Skin epidermis (tissue), 12 donors: ENCODE results near the gene GLCE.
"Not testable (repeated sequence)": the region's sequence is repeated elsewhere in the genome, so short reads cannot be mapped to it uniquely, and the experiment has no call there.

Experiments used
- H3K27ac ChIP-seq, 21 experiments: fragments of 200-600 bp; sonication (generic) in 11 of 21; one replicate each; pipeline ENCODE4 v1.5.0; 2020; ENCODE audit warnings: mild to moderate bottlenecking in 3 of 21, inconsistent platforms in 2 of 21, moderate library complexity in 2 of 21
- H3K4me3 ChIP-seq, 7 experiments: fragments of 200-600 bp; sonication (generic) in 2 of 7; one replicate each; pipeline ENCODE4 v1.5.0; 2020; ENCODE audit warnings: inconsistent platforms in 2 of 7, mild to moderate bottlenecking in 2 of 7, moderate library complexity in 1 of 7

The GLCE gene

DNA sequence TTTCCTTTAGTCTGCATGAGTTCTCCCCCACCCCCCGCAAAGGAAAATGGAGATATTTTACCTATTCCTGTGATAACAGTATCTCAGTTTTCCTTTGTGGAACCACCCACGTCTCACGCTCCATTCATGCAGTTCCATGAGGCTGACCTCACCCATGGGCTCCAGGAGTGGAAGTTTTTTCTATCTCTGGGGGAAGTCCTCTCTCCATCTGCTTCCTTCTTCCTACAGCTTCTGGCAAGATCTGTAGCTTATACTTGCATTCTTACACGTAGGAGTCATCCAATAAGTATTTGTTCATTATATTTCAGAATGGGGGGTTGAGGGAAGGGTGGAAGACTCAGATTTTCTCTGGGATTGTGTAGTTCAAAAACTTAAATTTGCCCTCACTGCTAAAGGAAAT, 5.8 kb upstream of the GLCE start:
- no peak overlapping the region for H3K4me3 ChIP-seq
- no peak overlapping the region for H3K27ac ChIP-seq

DNA sequence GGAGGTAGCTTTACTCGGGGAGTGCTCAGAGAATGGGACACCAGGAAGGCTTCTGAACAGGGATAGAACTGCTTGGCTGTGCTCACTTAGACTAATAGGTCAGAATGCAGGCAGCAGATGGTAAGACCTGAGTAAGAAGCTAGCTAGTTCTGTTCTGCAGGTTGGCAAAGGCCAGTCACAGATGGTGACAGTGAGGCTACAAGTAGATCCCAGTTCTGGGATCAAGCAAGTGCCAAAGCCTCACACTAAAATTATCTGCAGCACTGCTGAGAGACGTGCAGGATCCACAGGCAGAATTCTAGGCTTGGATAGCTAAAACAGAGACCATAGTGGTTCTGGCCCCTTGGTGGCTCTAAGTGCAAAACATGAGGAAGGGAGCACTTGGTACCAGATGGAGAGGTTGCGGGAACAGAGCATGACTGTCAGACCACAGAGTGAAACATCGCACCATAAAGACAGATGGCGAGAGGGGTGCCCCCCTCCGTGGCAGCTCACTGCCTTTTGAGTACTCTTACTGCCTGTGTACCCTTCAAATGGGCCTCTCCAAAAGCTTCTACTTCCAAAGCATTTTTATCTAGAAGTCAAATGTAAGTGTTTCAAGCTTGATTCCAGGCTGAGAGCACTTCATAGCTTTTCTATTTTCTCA, 3.6 kb upstream of the GLCE start:
- no peak overlapping the region for H3K4me3 ChIP-seq
- no peak overlapping the region for H3K27ac ChIP-seq

DNA sequence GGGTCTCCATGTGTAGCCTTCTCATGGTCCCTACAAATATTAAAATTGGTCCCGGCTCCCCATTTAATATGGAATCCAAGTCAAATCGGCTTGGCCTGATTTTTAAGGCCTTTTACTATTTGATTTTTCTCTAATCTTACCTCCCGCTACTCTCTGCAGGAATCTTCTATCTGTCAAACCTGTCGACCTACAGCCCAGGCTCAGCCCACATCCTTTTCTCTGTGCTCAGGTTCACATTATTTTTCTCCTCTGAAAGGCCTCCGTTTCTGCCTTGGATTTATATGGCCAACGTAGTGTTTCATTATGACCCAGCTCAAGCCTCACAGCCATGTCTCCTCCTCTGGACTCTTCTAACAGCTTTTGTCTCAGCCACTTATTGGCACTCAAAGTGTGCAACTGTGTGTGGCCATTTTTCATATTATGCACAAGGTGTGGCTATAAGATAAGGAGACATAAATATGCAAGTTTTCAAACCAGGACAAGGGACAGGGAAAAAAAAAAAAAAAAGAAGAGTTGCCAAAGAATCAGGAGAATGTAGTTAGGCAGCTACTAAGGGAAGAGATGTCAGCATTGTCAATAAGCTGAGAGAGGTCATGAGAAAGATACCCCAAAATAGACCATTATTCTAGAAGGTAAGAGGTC, 2.1 kb upstream of the GLCE start:
- H3K4me3 ChIP-seq, result no peak overlapping the region
- no peak overlapping the region for H3K27ac ChIP-seq

- H3K4me3 ChIP-seq, result no peak overlapping the region
- no peak overlapping the region for H3K27ac ChIP-seq
Measured at GRCh38 chr15:69158843-69159240, 1.6 kb upstream of the GLCE start.

- H3K27ac ChIP-seq, result peak overlapping the region in 18 of 21 experiments; percentile 49 to 94 (median 89)
Measured at GRCh38 chr15:69159805-69160140, 662 bp upstream of the GLCE start.

DNA sequence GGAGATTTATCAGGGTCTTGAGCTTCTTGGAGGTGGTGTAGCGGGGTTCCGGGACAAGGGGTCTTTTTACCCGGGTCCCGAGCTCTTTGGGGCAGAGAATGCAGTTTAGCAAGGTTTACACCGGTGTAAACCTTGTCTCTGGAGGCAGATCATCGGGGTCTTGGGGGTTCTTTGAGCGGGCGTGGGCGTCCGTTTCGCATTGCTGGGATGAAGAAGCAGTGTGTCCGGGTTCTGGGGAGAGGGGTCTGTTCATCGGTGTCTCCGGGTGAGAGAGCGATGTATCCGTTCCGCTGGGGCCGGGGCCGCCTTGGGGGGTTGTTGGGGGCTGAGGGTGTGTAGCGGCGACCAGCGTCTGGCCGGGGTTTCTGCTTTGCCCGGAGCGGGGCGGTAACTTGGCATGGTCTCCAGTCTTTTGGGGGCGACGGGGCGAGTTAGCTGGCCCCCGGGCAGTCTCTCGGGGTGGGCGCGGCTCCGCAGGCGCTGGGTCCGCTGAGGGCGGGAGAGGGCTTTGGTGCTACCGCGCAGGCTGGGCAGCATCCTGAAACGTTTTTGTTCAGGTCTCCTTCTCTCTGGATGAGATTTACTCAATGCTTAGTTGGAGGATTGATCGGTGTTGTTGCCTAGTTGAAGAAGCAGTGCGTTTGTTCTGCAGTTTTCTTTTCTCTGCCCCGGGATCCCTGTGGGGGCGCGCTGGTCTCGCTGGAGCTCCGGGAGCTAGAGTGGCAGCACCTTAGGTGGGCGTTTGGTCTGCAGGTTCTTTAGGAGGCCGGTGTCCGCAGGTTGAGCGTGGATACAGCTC, 843 bp downstream of the GLCE start:
- H3K4me3 ChIP-seq, result peak overlapping the region; percentile 66 to 98 (median 94)
- H3K27ac ChIP-seq, result peak overlapping the region; percentile 50 to 95 (median 89)

More at GRCh38 chr15:69159805-69160140, 662 bp upstream of the GLCE start:
- H3K4me3 ChIP-seq, result peak overlapping the region; percentile 66 to 98 (median 94)

DNA sequence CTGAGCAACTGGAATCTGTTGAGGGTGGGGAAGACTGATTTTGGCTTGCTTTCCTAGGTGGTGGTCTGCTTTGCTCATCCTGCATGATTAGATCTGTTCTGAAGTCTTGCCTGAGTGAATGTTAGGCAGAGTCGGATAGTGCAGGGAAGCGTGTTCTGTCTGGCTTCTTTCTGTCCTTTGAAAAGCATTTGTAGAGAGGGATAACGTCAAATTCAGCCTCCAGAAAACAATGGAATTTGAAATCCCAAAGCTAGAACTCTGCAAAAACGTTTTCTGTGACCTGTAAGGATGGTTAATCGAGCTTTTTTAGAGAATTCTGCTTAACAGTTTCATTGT, 1.4 kb downstream of the GLCE start:
- peak overlapping the region in 8 of 21 experiments; percentile 87 to 95 (median 90) for H3K27ac ChIP-seq

GRCh38 chr15:69163141-69163669, 2.8 kb downstream of the GLCE start:
- Histone ChIP-seq H3K4me3 (no peak overlapping the region), H3K27ac (no peak overlapping the region)

More for the DNA sequence above, 1.4 kb downstream of the GLCE start:
- H3K4me3 ChIP-seq, result peak overlapping the region; percentile 66 to 98 (median 94)

- Histone ChIP-seq H3K4me3 (no peak overlapping the region), H3K27ac (no peak overlapping the region)
Measured at GRCh38 chr15:69164807-69165636, 4.6 kb downstream of the GLCE start.

GRCh38 chr15:69165637-69166025, 5.2 kb downstream of the GLCE start:
- H3K4me3 ChIP-seq, result no peak overlapping the region
- no peak overlapping the region for H3K27ac ChIP-seq

GRCh38 chr15:69167218-69167846, 6.9 kb downstream of the GLCE start:
- Histone ChIP-seq H3K4me3 (no peak overlapping the region), H3K27ac (no peak overlapping the region)

- not testable (repeated sequence) for H3K27ac ChIP-seq, H3K4me3 ChIP-seq
Measured at GRCh38 chr15:69168361-69168760, 7.9 kb downstream of the GLCE start.

GRCh38 chr15:69169540-69169939, 9.1 kb downstream of the GLCE start:
- not testable (repeated sequence) for H3K4me3 ChIP-seq, H3K27ac ChIP-seq

GRCh38 chr15:69170597-69170996, 10.2 kb downstream of the GLCE start:
- H3K27ac ChIP-seq, result no peak overlapping the region
- H3K4me3 ChIP-seq, result no peak overlapping the region

DNA sequence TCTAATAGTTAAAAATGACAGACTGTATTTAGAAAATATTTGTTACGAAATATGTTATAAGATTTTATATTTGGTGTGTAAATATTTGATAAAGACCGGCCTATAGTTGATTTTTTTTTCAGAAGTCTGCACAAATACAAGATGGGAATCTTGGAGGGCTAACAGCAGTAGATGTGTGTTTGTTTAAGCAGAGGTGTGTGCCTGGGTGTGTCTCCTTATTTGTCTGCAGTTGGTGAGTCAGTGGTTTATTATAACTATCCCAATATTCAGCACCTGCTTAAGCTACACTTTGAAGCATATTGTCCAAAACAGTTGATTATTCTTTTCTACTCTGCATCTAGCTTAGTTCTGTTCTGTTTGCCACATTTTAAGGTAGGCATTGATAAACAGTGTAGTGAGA, 12.4 kb downstream of the GLCE start:
- H3K4me3 ChIP-seq, result no peak overlapping the region

GRCh38 chr15:69175536-69175935, 15.1 kb downstream of the GLCE start:
- Histone ChIP-seq H3K4me3 (no peak overlapping the region), H3K27ac (no peak overlapping the region)

More for the DNA sequence above, 12.4 kb downstream of the GLCE start:
- H3K27ac ChIP-seq, result no peak overlapping the region

GRCh38 chr15:69181424-69181823, 21.0 kb downstream of the GLCE start:
- Histone ChIP-seq H3K27ac (no peak overlapping the region), H3K4me3 (no peak overlapping the region)

DNA sequence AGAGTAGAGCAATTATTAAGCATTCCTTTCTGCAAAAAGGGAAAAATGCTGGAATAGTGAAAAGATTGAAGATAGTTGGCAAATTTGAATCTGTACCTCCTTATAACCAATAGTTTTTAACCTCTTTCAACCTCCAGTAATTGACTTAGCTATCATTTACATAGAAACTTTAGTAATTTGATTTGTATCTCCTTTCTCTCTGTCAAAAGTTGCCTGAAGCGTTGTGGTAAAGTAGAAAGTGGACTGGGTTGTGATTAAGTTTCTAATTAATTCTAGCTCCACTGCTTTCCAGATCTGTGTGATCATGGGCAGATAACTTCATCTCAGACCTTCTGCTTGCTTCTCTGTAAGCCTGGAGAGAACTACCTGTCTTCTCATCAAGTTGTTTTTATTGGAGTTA, 24.8 kb downstream of the GLCE start:
- no peak overlapping the region for H3K27ac ChIP-seq

DNA sequence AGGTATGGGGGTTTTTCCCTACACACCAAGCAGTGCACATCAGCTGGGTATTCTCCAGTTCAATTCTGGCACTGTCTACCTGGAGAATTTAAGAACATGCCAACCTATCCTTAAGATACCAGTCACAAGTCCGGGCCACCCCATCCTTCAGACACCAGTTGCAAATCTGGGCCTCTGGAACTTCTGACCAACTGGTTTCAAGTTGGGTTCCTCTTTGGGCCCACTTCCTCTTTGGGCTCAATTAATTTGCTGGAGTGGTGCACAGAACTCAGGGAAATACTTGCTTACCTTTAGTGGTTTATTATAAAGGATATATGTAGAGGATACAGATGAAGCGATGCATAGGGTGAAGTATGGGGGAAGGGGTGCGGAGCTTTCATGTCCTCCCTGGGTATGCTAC, 25.3 kb downstream of the GLCE start:
- H3K4me3 ChIP-seq, result no peak overlapping the region
- no peak overlapping the region for H3K27ac ChIP-seq

More for the DNA sequence above, 24.8 kb downstream of the GLCE start:
- H3K4me3 ChIP-seq, result no peak overlapping the region
